K562 (cell line): Measurements from ENCODE around the gene ZBTB7A. TPM values are rescaled to one million over a fixed set of nuclear protein-coding genes. Genes with fewer than 3 reads are reported as not detected.

Experiments
- ATAC-seq: fragments of 200-7000 bp; cut with Tn5 transposase; 3 replicates; pipeline ENCODE4 v1.9.1; 2020; ENCODE audit warnings: moderate library complexity
- BruUV-seq: library from RNA; stranded (reverse); fragments of 400-500 nt; replicated peaks from 2 replicates; lab custom pipeline; 2021; lab: Mats Ljungman, UMichigan
- CTCF ChIA-PET: fragments of 300-600 bp; formaldehyde crosslinking; extraction: SDS; loops from one replicate; lab custom pipeline; 2021; ENCODE audit warnings: low intra/inter-chr PET ratio; lab: Yijun Ruan, JAX
- POLR2A ChIA-PET: fragments of 300-600, 350-650 bp; sonication (Branson Sonifier 250); formaldehyde crosslinking; extraction: SDS; loops from one replicate; lab custom pipeline; 2021; ENCODE audit warnings: antibody characterized with exemption, inconsistent platforms; lab: Yijun Ruan, JAX
- DNase-seq, 4 experiments: peaks; one replicate each; pipeline versions ENCODE4 v3.0.0 to v3.0.0-alpha.2; 2011 to 2018; ENCODE audit warnings: low spot score in 3 of 4, mixed read lengths in 3 of 4; ENCODE audit errors: extremely low read depth in 1 of 4
- FAIRE-seq: peaks from 2 replicates; lab custom pipeline; 2011; peaks lifted over from hg19 to GRCh38; lab: Jason Lieb, UNC
- H2AFZ ChIP-seq: 2 replicates; pipeline ENCODE4 v1.6.0; 2011; ENCODE audit warnings: low read depth, low read length, control low read depth, inconsistent platforms
- H3K27ac ChIP-seq: fragments of 200-600 bp; 3 replicates; pipeline ENCODE4 v1.8.0; 2011; ENCODE audit warnings: low read depth, mild to moderate bottlenecking, control low read depth, inconsistent platforms, low read length, moderate library complexity, mixed read lengths; ENCODE audit errors: extremely low read depth
- H3K27me3 ChIP-seq, 2 experiments: fragments of 300-600 bp in 1 of 2; 2 replicates in 1 of 2; 3 replicates in 1 of 2; pipeline versions ENCODE4 v1.6.0 to v1.8.0; 2011; ENCODE audit warnings: inconsistent platforms in 2 of 2, low read length in 2 of 2, mild to moderate bottlenecking in 1 of 2, mixed read lengths in 1 of 2, moderate library complexity in 1 of 2; ENCODE audit not compliant: control insufficient read depth in 2 of 2, insufficient read depth in 2 of 2
- H3K36me3 ChIP-seq: fragments of 300-600 bp; 3 replicates; pipeline ENCODE4 v1.8.0; 2011; ENCODE audit warnings: mild to moderate bottlenecking, low read length, inconsistent platforms; ENCODE audit not compliant: control insufficient read depth, insufficient read depth
- H3K4me1 ChIP-seq, 2 experiments: fragments of 200-600 bp in 1 of 2; replicated peaks in 1 of 2; 2 replicates in 1 of 2; 3 replicates in 1 of 2; pipeline versions ENCODE4 v1.5.1 to v1.8.0; 2011; ENCODE audit warnings: inconsistent platforms in 2 of 2, low read length in 2 of 2, mild to moderate bottlenecking in 1 of 2, mixed read lengths in 1 of 2, moderate library complexity in 1 of 2; ENCODE audit not compliant: control insufficient read depth in 2 of 2, insufficient read depth in 2 of 2
- H3K4me2 ChIP-seq: 2 replicates; pipeline ENCODE4 v1.6.1; 2011; ENCODE audit warnings: low read length, control low read depth, inconsistent platforms, mixed read lengths; ENCODE audit not compliant: insufficient read depth
- H3K4me3 ChIP-seq: fragments of 200-600 bp; sonication (generic), shearing (Covaris generic); 2 replicates; pipeline ENCODE4 v1.5.1; 2016; ENCODE audit warnings: control low read depth, inconsistent platforms
- H3K79me2 ChIP-seq: fragments of 200-600 bp; 3 replicates; pipeline ENCODE4 v1.8.0; 2011; ENCODE audit warnings: low read length, inconsistent platforms; ENCODE audit not compliant: control insufficient read depth, insufficient read depth
- H3K9ac ChIP-seq, 2 experiments: 2 replicates each; pipeline versions ENCODE4 v1.6.0 to v1.6.1; 2011; ENCODE audit warnings: low read depth in 2 of 2, low read length in 2 of 2, control low read depth in 1 of 2, inconsistent platforms in 1 of 2, mild to moderate bottlenecking in 1 of 2, mixed read lengths in 1 of 2; ENCODE audit not compliant: insufficient read depth in 1 of 2
- H3K9me1 ChIP-seq: one replicate; pipeline ENCODE4 v1.6.0; 2011; ENCODE audit warnings: inconsistent platforms, mild to moderate bottlenecking, low read length, moderate library complexity; ENCODE audit not compliant: control insufficient read depth, insufficient read depth
- H3K9me3 ChIP-seq: replicated peaks from 2 replicates; pipeline ENCODE4 v1.5.1; 2011; ENCODE audit warnings: low read depth, low read length, inconsistent platforms; ENCODE audit not compliant: control insufficient read depth, insufficient read depth
- H4K20me1 ChIP-seq: replicated peaks from 2 replicates; pipeline ENCODE4 v1.6.1; 2011; ENCODE audit warnings: low read length, inconsistent platforms, mixed read lengths; ENCODE audit not compliant: control insufficient read depth, insufficient read depth
- ESRRA ChIP-seq: fragments of 450-650 bp; IDR thresholded peaks from 2 replicates; pipeline ENCODE4 v1.6.1; 2014; ENCODE audit warnings: low read depth, mild to moderate bottlenecking, moderate library complexity, borderline replicate concordance
- POLR2A ChIP-seq: fragments of 450-650 bp; conservative IDR thresholded peaks from 2 replicates; pipeline ENCODE4 v1.6.1; 2016
- POLR2G ChIP-seq: fragments of 200-400 bp; formaldehyde crosslinking; IDR thresholded peaks from 2 replicates; pipeline ENCODE4 v1.6.1; 2017; ENCODE audit warnings: low read depth, mild to moderate bottlenecking, antibody characterized with exemption, low read length, moderate library complexity
- ZNF395 ChIP-seq: fragments of 200-800 bp; sonication (Bioruptor generic); IDR thresholded peaks from 2 replicates; pipeline ENCODE4 v1.6.1; 2017; ENCODE audit warnings: missing genetic modification characterization, missing compliant biosample characterization
- WGBS: fragments of 100-300 bp; shearing (Covaris generic); methylation state at CpG from one replicate; pipeline ENCODE4 v1.1.6; 2016; ENCODE audit warnings: low coverage, mixed read lengths; ENCODE audit not compliant: insufficient coverage; ENCODE audit errors: missing lambda C conversion rate; 5-methylcytosine and 5-hydroxymethylcytosine counted together
- in situ Hi-C: fragments of 300-500 bp; cut with MboI; formaldehyde crosslinking; loops from 4 replicates; pipeline ENCODE4 v1.15.0; 2018; ENCODE audit warnings: inconsistent platforms, mixed read lengths
- intact Hi-C: fragments of 100-400 bp; cut with micrococcal nuclease; formaldehyde crosslinking; loops from 2 replicates; pipeline ENCODE4 v1.14.2; 2022
- polyA plus RNA-seq, 8 experiments: library from polyadenylated mRNA; depleted of rRNA in 4 of 8; stranded (reverse) in 5 of 8; unstranded in 3 of 8; fragments of >200 nt; fragmentation: Nextera tagmentation in 2 of 8; fragmentation: Illumina TruSeq in 1 of 8; extraction: Ambion mirVana in 2 of 8; extraction: Trizol in 1 of 8; gene quantifications; 2 replicates each; pipeline versions ENCODE4 v1.2.1 to v1.2.3, GENCODE V29; 2011 to 2014; ENCODE audit warnings: inconsistent platforms in 1 of 8, missing spikeins in 1 of 8
- total RNA-seq, 7 experiments: library from RNA; depleted of rRNA in 6 of 7; stranded (reverse); fragments of >200 nt in 6 of 7; fragmentation: Illumina TruSeq in 2 of 7; extraction: Trizol in 2 of 7; gene quantifications; 2 replicates each; pipeline versions ENCODE4 v1.2.1 to v1.2.3, GENCODE V29; 2011 to 2021; ENCODE audit warnings: low replicate concordance in 1 of 7

Gene ZBTB7A
- total and polyA plus RNA-seq, 9 of the 15 experiments (the other 6 are each of a cell fraction or from before 2014, with no cell fraction given): 0.11 to 34.0 (median 4.6) TPM

GRCh38 chr19:4042064-4042730, 24.5 kb downstream of the ZBTB7A start:
- FAIRE-seq: no peak
- intact Hi-C loops (no loop called here), in situ Hi-C loops (no loop called here)
- H3K27ac ChIP-seq: no peak overlapping the region
- TF ChIP-seq ESRRA: no peak
- peak; percentile 43 for TF ChIP-seq POLR2A
- 0 out of 2 replicates have a peak, but pooled peaks have one; percentile 1 for TF ChIP-seq POLR2G
- no peak for TF ChIP-seq ZNF395 (CRISPR knock-in tag)
- no peak overlapping the region for H3K4me2 ChIP-seq
- H3K79me2 ChIP-seq: peaks cover 25% of the 10 kb centered on the region; the same call in 2 of the 3 replicates
- peak; percentile 8; the same call in 1 of the 3 replicates for ATAC-seq
- no TSS peak for BruUV-seq
- H3K27me3 ChIP-seq: no peaks in the 10 kb centered on the region
- no peak overlapping the region for H2AFZ ChIP-seq
- H3K9ac ChIP-seq: no peak overlapping the region
- H3K9me1 ChIP-seq: no peaks in the 10 kb centered on the region
- ChIA-PET POLR2A (no interaction called here), CTCF (no interaction called here)
- no peak for DNase-seq
- H3K4me3 ChIP-seq: no peak overlapping the region
- peaks cover 0 to 36% of the 10 kb centered on the region in 2 experiments; a peak in 2 of 5 replicates for H3K4me1 ChIP-seq
- 88% methylated on average over 14 of the region's 14 CpGs for WGBS
- H3K36me3 ChIP-seq: peaks cover 33% of the 10 kb centered on the region; the same call in 2 of the 3 replicates
- H4K20me1 ChIP-seq: peaks cover 7% of the 10 kb centered on the region; the same call in 1 of the 2 replicates
- H3K9me3 ChIP-seq: no peaks in the 10 kb centered on the region
